ENCODE data around the gene WDR18. TPM values are rescaled to one million over a fixed set of nuclear protein-coding genes. Genes with fewer than 3 reads are reported as not detected.

Gene WDR18
- polyA plus RNA-seq, 1 donor from 2014 or later = 64.9 TPM

DNA sequence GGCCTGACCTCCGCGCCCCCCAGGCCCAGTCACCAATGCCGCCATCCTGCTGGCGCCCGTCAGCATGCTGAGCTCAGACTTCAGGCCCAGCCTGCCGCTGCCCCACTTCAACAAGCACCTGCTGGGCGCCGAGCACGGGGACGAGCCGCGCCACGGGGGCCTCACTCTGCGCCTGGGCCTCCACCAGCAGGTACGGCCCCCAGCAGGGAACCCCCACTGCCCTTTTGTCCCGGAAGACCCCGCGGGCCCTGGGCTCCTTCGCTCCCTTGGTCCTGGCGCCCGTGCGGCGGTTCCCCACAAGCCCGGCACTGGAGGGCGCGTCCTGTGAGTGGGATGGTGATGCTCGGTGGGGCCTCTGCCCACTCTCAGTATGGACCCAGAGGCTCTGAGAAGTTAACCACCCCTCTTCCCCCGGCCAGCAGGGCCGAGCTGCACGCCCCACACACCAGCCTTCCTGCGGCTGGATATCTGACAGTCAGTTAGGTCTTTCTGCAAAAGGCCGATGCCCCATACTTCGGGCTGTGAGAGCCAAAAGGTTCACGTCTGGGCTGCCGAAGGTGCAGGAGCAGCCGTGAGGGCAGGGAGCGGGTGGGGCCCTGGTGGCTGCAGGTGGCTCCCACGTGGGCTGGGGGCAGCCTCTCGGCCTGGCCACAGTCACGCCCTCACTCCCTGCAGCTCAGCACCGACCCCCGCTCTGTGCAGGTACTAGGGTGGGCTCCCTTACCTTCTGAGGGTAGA, 8.0 kb downstream of the WDR18 start:
- no peak overlapping the region for H2AFZ ChIP-seq (ENCODE audit: low read depth, low read length)
- no peak for TF ChIP-seq MXI1 (conservative IDR thresholded peaks at IDR 0.05; ENCODE audit: poor library complexity, severe bottlenecking)
- no peak for TF ChIP-seq TAF1 (IDR thresholded peaks at IDR 0.05; ENCODE audit: low read depth)
- TF ChIP-seq, protein P1, sequence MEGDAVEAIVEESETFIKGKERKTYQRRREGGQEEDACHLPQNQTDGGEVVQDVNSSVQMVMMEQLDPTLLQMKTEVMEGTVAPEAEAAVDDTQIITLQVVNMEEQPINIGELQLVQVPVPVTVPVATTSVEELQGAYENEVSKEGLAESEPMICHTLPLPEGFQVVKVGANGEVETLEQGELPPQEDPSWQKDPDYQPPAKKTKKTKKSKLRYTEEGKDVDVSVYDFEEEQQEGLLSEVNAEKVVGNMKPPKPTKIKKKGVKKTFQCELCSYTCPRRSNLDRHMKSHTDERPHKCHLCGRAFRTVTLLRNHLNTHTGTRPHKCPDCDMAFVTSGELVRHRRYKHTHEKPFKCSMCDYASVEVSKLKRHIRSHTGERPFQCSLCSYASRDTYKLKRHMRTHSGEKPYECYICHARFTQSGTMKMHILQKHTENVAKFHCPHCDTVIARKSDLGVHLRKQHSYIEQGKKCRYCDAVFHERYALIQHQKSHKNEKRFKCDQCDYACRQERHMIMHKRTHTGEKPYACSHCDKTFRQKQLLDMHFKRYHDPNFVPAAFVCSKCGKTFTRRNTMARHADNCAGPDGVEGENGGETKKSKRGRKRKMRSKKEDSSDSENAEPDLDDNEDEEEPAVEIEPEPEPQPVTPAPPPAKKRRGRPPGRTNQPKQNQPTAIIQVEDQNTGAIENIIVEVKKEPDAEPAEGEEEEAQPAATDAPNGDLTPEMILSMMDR (IDR thresholded peaks at IDR 0.05; ENCODE audit: poor library complexity, severe bottlenecking) = no peak
- no peak for TF ChIP-seq EZH2 (IDR thresholded peaks at IDR 0.05; ENCODE audit: borderline replicate concordance, insufficient read depth, low read length, poor library complexity, severe bottlenecking)
- TF ChIP-seq EP300 (conservative IDR thresholded peaks at IDR 0.05; ENCODE audit: poor library complexity, severe bottlenecking) = no peak
- TF ChIP-seq POLR2AphosphoS5 (IDR thresholded peaks at IDR 0.05) = no peak
- no peak for TF ChIP-seq REST (IDR thresholded peaks at IDR 0.05; ENCODE audit: borderline replicate concordance)
- no peak for TF ChIP-seq RAD21 (conservative IDR thresholded peaks at IDR 0.05)
- no peak for TF ChIP-seq SMC3 (conservative IDR thresholded peaks at IDR 0.05; ENCODE audit: poor library complexity)
- H3K9me2 ChIP-seq (ENCODE audit: insufficient read depth, low read length) = no peaks in the 10 kb centered on the region
- H3K9me3 ChIP-seq (ENCODE audit: low read length) = no peaks in the 10 kb centered on the region
- no peaks in the 10 kb centered on the region for H3F3A ChIP-seq (ENCODE audit: insufficient read depth, low read length, poor library complexity, severe bottlenecking)
- no peak overlapping the region for H3K9ac ChIP-seq (ENCODE audit: low read length)
- no peak overlapping the region for H3K4me2 ChIP-seq (ENCODE audit: low read length)
- no peaks in the 10 kb centered on the region for H3K79me2 ChIP-seq (replicated peaks; ENCODE audit: insufficient read depth, low read length)
- H3K4me3 ChIP-seq (ENCODE audit: low read length) = no peak overlapping the region
- H3K27ac ChIP-seq (ENCODE audit: low read length) = no peak overlapping the region
- no peaks in the 10 kb centered on the region for H3K36me3 ChIP-seq (ENCODE audit: insufficient read depth, low read length)
- no peaks in the 10 kb centered on the region for H3K27me3 ChIP-seq (ENCODE audit: insufficient read depth, low read depth, low read length)
- no peaks in the 10 kb centered on the region for H4K20me1 ChIP-seq (ENCODE audit: insufficient read depth)

- no peak overlapping the region for H3K27ac ChIP-seq (ENCODE audit: low read length)
- no peaks in the 10 kb centered on the region for H3K36me3 ChIP-seq (ENCODE audit: insufficient read depth, low read length)
- no peaks in the 10 kb centered on the region for H3K79me2 ChIP-seq (replicated peaks; ENCODE audit: insufficient read depth, low read length)
- no peaks in the 10 kb centered on the region for H3F3A ChIP-seq (ENCODE audit: insufficient read depth, low read length, poor library complexity, severe bottlenecking)
- H3K4me2 ChIP-seq (ENCODE audit: low read length) = no peak overlapping the region
- no peak for TF ChIP-seq TAF1 (IDR thresholded peaks at IDR 0.05; ENCODE audit: low read depth)
- TF ChIP-seq SMC3 (conservative IDR thresholded peaks at IDR 0.05; ENCODE audit: poor library complexity) = no peak
- TF ChIP-seq POLR2AphosphoS5 (IDR thresholded peaks at IDR 0.05) = no peak
- TF ChIP-seq, protein P1 (IDR thresholded peaks at IDR 0.05; ENCODE audit: poor library complexity, severe bottlenecking) = no peak
- no peak for TF ChIP-seq RAD21 (conservative IDR thresholded peaks at IDR 0.05)
- no peak for TF ChIP-seq EZH2 (IDR thresholded peaks at IDR 0.05; ENCODE audit: borderline replicate concordance, insufficient read depth, low read length, poor library complexity, severe bottlenecking)
- no peak for TF ChIP-seq EP300 (conservative IDR thresholded peaks at IDR 0.05; ENCODE audit: poor library complexity, severe bottlenecking)
- TF ChIP-seq MXI1 (conservative IDR thresholded peaks at IDR 0.05; ENCODE audit: poor library complexity, severe bottlenecking) = no peak
- TF ChIP-seq REST (IDR thresholded peaks at IDR 0.05; ENCODE audit: borderline replicate concordance) = no peak
- no peak overlapping the region for H2AFZ ChIP-seq (ENCODE audit: low read depth, low read length)
- H3K9ac ChIP-seq (ENCODE audit: low read length) = no peak overlapping the region
- H3K4me3 ChIP-seq (ENCODE audit: low read length) = no peak overlapping the region
- no peaks in the 10 kb centered on the region for H3K27me3 ChIP-seq (ENCODE audit: insufficient read depth, low read depth, low read length)
- H4K20me1 ChIP-seq (ENCODE audit: insufficient read depth) = no peaks in the 10 kb centered on the region
- H3K9me2 ChIP-seq (ENCODE audit: insufficient read depth, low read length) = no peaks in the 10 kb centered on the region
- H3K9me3 ChIP-seq (ENCODE audit: low read length) = no peaks in the 10 kb centered on the region
Measured at GRCh38 chr19:992670-993055, 8.5 kb downstream of the WDR18 start.
